MM.1S (cell line): ENCODE data around the gene HELZ.

Experiments
- DNase-seq: peaks from one replicate; pipeline ENCODE4 v3.0.0-alpha.2; 2015
- H2AFZ ChIP-seq: fragments of 300-600 bp; sonication (generic); 2 replicates; pipeline ENCODE4 v1.6.0; 2016; ENCODE audit warnings: antibody characterized with exemption, low read length
- H3F3A ChIP-seq: fragments of 300-600 bp; sonication (generic); 2 replicates; pipeline ENCODE4 v1.6.1; 2016; ENCODE audit warnings: mild to moderate bottlenecking, antibody characterized with exemption, low read length, moderate library complexity, mixed read lengths; ENCODE audit not compliant: insufficient read depth
- H3K27ac ChIP-seq: fragments of 300-600 bp; sonication (generic); 2 replicates; pipeline ENCODE4 v1.5.1; 2016; ENCODE audit warnings: mild to moderate bottlenecking, low read length
- H3K27me3 ChIP-seq: fragments of 300-600 bp; sonication (generic); replicated peaks from 2 replicates; pipeline ENCODE4 v1.6.0; 2016; ENCODE audit warnings: low read length; ENCODE audit not compliant: insufficient read depth
- H3K36me3 ChIP-seq: fragments of 300-600 bp; sonication (generic); replicated peaks from 2 replicates; pipeline ENCODE4 v1.6.1; 2016; ENCODE audit warnings: mild to moderate bottlenecking, low read length, mixed read lengths; ENCODE audit not compliant: insufficient read depth
- H3K4me1 ChIP-seq: fragments of 300-600 bp; sonication (generic); 2 replicates; pipeline ENCODE4 v1.6.1; 2016; ENCODE audit warnings: low read length, mixed read lengths
- H3K4me2 ChIP-seq: fragments of 300-600 bp; sonication (generic); 2 replicates; pipeline ENCODE4 v1.6.0; 2016; ENCODE audit warnings: low read depth, low read length
- H3K4me3 ChIP-seq: fragments of 300-600 bp; sonication (generic); 2 replicates; pipeline ENCODE4 v1.5.1; 2016; ENCODE audit warnings: low read length, mixed read lengths
- H3K79me2 ChIP-seq: fragments of 300-600 bp; sonication (generic); 2 replicates; pipeline ENCODE4 v1.6.1; 2016; ENCODE audit warnings: mixed run types, low read length, mixed read lengths
- H3K9ac ChIP-seq: fragments of 300-600 bp; sonication (generic); 2 replicates; pipeline ENCODE4 v1.6.1; 2016; ENCODE audit warnings: low read length, mixed read lengths
- H3K9me2 ChIP-seq: fragments of 300-600 bp; sonication (generic); replicated peaks from 2 replicates; pipeline ENCODE4 v1.6.1; 2016; ENCODE audit warnings: mild to moderate bottlenecking, low read length, mixed read lengths; ENCODE audit not compliant: insufficient read depth
- H3K9me3 ChIP-seq: fragments of 300-600 bp; sonication (generic); replicated peaks from 2 replicates; pipeline ENCODE4 v1.6.1; 2016; ENCODE audit warnings: mild to moderate bottlenecking, low read length, mixed read lengths; ENCODE audit not compliant: insufficient read depth
- H4K20me1 ChIP-seq: fragments of 300-600 bp; sonication (generic); 2 replicates; pipeline ENCODE4 v1.6.1; 2016; ENCODE audit warnings: mild to moderate bottlenecking, low read length, moderate library complexity, mixed read lengths; ENCODE audit not compliant: insufficient read depth
- EZH2 ChIP-seq: fragments of 300-600 bp; sonication (generic); optimal IDR thresholded peaks from 2 replicates; pipeline ENCODE3; 2017; ENCODE audit warnings: low read depth, mild to moderate bottlenecking, antibody characterized with exemption, low read length, mixed read lengths
- EZH2phosphoT487 ChIP-seq: fragments of 300-600 bp; sonication (generic); IDR thresholded peaks from 2 replicates; pipeline ENCODE4 v1.6.1; 2018; ENCODE audit warnings: antibody characterized with exemption, low read length
- TF ChIP-seq, protein P1 (sequence below): fragments of 300-600 bp; sonication (generic); IDR thresholded peaks from 2 replicates; pipeline ENCODE4 v1.5.1; 2016; ENCODE audit warnings: antibody characterized with exemption, low read length, mixed read lengths

Gene HELZ

DNA sequence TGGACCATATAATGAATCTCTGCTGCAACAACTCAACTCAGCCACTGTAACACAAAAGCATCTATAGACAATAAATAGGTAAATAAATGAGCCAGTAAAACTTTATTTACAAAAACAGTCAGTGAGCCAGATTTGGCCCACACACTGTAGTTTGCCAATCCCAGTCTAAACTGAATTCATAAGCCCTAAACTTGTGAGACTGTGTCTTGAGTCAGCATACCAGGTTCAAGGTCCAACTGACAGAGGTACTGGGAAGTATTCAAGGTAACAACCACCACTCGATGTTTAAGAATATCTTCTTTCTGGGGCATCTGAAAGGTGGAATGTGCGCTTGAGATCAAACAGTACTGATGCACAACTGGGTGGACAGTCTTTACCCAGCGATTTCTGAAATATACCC is 94.2 kb downstream of the HELZ start:
- no peaks in the 10 kb centered on the region for H3F3A ChIP-seq
- no peaks in the 10 kb centered on the region for H3K4me1 ChIP-seq
- no peak for TF ChIP-seq EZH2phosphoT487
- TF ChIP-seq, protein P1, sequence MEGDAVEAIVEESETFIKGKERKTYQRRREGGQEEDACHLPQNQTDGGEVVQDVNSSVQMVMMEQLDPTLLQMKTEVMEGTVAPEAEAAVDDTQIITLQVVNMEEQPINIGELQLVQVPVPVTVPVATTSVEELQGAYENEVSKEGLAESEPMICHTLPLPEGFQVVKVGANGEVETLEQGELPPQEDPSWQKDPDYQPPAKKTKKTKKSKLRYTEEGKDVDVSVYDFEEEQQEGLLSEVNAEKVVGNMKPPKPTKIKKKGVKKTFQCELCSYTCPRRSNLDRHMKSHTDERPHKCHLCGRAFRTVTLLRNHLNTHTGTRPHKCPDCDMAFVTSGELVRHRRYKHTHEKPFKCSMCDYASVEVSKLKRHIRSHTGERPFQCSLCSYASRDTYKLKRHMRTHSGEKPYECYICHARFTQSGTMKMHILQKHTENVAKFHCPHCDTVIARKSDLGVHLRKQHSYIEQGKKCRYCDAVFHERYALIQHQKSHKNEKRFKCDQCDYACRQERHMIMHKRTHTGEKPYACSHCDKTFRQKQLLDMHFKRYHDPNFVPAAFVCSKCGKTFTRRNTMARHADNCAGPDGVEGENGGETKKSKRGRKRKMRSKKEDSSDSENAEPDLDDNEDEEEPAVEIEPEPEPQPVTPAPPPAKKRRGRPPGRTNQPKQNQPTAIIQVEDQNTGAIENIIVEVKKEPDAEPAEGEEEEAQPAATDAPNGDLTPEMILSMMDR: no peak
- TF ChIP-seq EZH2: no peak
- no peak overlapping the region for H2AFZ ChIP-seq
- H4K20me1 ChIP-seq: no peaks in the 10 kb centered on the region
- no peak overlapping the region for H3K4me2 ChIP-seq
- H3K27ac ChIP-seq: no peak overlapping the region
- peaks cover 12% of the 10 kb centered on the region for H3K36me3 ChIP-seq
- no peak for DNase-seq
- H3K79me2 ChIP-seq: no peaks in the 10 kb centered on the region; the same call in 1 of the 2 replicates
- no peaks in the 10 kb centered on the region for H3K9me2 ChIP-seq
- no peaks in the 10 kb centered on the region for H3K27me3 ChIP-seq
- no peak overlapping the region for H3K9ac ChIP-seq
- H3K9me3 ChIP-seq: no peaks in the 10 kb centered on the region
- H3K4me3 ChIP-seq: no peak overlapping the region

DNA sequence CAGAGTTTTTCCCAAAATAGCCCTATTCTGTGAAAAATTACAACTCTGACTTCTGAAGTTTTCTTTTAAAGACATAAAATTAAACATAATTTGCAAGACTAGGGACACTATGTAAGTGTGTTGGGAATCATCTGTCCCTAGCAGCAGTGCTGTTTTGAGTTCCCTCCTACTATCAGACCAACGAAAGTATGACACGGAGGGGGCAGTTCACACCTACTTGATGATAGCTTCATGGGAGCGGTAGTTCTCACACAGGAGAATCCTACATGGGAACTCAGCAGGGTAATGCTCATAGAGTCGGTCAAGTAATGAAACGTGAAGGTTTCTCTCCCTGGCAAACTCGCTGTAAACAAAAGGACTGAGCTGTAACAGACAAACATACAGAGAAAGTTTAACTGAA is 96.6 kb downstream of the HELZ start:
- H3K9ac ChIP-seq: no peak overlapping the region
- no peaks in the 10 kb centered on the region for H3K27me3 ChIP-seq
- no peaks in the 10 kb centered on the region for H3K4me1 ChIP-seq
- no peaks in the 10 kb centered on the region for H3F3A ChIP-seq
- H3K36me3 ChIP-seq: peaks cover 16% of the 10 kb centered on the region
- TF ChIP-seq EZH2phosphoT487 (no peak), EZH2 (no peak)
- TF ChIP-seq, protein P1: no peak
- H3K4me2 ChIP-seq: no peak overlapping the region
- no peaks in the 10 kb centered on the region for H3K9me3 ChIP-seq
- no peaks in the 10 kb centered on the region; the same call in 1 of the 2 replicates for H3K79me2 ChIP-seq
- no peaks in the 10 kb centered on the region for H3K9me2 ChIP-seq
- no peak for DNase-seq
- H3K4me3 ChIP-seq: no peak overlapping the region
- H2AFZ ChIP-seq: no peak overlapping the region
- H3K27ac ChIP-seq: no peak overlapping the region
- no peaks in the 10 kb centered on the region for H4K20me1 ChIP-seq

DNA sequence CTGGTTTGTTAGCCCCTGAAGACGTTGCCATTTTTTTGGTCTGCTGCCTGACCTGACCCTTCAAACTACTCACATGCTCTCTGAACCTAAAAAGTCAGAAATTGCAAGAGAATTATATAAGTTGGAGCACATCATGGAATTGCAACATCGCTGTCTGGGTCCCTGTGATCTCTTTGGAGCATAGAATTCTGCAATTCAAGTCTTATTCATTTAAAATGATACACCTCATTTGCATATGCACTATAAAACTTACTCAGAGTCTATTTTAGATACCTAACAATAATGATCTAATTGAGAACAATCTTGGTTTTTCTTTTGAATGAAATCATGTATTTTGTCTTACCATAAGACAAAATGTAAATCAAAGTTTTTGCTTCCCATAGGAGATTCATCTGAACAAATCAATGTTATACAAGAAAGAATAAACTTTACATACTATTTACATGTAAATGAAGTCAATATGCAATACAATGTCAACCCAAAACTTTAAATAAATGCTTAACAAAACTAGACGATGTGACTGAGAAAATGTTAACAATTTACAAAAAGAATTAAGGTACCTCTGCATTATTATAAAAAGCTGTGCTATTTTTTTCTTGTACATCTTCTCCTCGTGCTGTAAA is 99.7 kb downstream of the HELZ start:
- Histone ChIP-seq H3K27me3 (no peaks in the 10 kb centered on the region), H3K79me2 (no peaks in the 10 kb centered on the region), H3K9me3 (no peaks in the 10 kb centered on the region), H3K27ac (no peak overlapping the region), H3K36me3 (peaks cover 16% of the 10 kb centered on the region), H3F3A (no peaks in the 10 kb centered on the region), H3K4me2 (no peak overlapping the region), H3K9ac (no peak overlapping the region), H3K4me3 (no peak overlapping the region), H2AFZ (no peak overlapping the region), H3K4me1 (no peaks in the 10 kb centered on the region), H3K9me2 (no peaks in the 10 kb centered on the region), H4K20me1 (no peaks in the 10 kb centered on the region)
- TF ChIP-seq EZH2: no peak
- TF ChIP-seq, protein P1: no peak
- no peak for TF ChIP-seq EZH2phosphoT487
- no peak for DNase-seq
